HG03575 (cell line): Measurements from ENCODE around the gene HMG20A.

Experiments used
- ATAC-seq: cut with Tn5 transposase; IDR thresholded peaks from one replicate; pipeline ENCODE4 v1.9.1; 2021; ENCODE audit not compliant: unreplicated experiment, insufficient number of reproducible peaks, low FRiP score; ENCODE audit errors: extremely low read depth

Gene HMG20A

DNA sequence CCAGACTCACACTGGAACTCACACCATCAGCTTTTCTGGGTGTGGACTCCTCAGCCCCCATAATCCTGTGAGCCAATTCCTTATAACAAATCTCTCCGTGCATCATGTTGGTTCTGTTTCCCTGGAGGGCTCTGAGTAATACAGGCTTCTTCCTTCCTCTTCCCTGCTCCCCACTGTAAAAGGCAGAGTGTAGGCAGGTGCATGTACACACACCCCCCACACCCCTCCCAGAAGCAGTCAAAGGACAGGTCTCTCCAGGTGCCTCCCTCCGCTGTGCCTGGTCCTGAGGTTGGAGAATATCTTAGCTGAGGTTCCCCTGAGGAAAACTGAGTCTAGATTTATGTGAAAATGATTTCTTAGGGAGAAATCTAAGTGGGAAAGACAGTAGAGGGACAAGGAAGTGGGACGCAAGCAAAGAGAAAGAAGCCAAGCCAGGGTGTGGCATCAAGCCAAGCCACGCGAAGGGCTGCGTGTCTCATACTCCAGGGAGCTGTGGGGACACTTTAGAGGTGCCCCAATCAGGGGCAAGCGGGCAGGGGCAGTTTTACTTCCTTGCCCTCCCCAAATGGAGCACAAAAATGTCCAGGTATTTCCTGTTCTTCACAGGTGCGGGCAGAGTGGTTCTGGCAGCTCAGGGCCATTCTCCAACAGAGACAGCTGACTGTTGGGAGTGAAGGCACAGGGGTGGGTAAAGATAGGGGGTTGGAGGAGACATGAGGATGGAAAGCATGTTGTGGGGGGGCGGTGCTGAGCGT is 86.6 kb downstream of the HMG20A start:
- no peak for ATAC-seq

DNA sequence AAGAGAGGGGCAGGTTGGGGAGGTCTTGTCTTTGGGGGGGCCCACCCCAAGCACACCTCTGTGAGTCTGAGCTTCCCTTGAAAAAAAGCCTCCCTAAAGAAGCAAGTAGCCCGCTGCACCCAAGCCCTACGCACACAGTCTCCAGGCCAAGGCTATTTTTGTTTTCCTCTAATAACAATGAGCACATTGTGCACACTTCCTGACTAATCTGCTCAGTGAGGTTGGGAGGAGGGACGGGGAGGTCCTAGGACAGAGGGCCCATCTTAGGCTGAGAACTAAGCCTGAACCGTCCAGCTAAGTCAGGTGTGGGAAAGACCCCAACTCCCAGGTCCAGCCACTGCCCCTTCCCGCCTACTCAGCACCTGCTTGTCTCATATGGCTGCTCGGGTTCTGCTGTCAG is 87.2 kb downstream of the HMG20A start:
- ATAC-seq: no peak

DNA sequence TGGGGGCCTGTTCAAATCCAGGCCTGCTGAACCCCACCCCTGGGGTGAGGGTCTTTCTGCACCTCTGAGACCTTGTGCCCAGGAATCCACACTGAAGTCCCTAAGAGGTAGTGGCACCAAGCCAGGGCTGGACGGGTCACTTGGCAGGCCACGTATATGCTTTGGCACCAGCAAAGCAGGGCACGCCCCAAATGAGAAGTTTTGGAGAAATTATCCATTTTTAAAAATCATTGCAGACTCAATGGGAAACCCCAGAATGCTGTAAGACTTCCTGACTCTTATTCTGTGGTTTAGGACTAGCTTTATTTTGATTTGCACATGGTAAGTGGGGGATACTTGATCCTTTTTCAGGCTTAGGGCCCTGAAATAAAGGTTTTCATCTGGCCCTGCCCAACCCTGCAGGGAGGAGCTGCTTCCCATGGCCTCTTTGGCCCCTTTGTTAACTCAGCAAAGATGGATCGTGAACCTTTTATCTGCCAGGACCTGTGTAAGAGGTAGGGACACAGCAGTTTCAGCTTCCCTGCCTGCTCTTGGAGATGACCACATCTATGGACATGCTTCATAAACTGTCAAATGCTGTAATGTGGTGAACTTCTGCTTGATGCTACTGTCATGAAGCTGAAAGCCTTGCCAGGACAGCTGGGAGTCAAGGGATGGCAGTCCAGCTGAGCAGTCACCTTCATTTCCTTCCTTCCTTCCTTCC is 88.0 kb downstream of the HMG20A start:
- ATAC-seq: no peak

DNA sequence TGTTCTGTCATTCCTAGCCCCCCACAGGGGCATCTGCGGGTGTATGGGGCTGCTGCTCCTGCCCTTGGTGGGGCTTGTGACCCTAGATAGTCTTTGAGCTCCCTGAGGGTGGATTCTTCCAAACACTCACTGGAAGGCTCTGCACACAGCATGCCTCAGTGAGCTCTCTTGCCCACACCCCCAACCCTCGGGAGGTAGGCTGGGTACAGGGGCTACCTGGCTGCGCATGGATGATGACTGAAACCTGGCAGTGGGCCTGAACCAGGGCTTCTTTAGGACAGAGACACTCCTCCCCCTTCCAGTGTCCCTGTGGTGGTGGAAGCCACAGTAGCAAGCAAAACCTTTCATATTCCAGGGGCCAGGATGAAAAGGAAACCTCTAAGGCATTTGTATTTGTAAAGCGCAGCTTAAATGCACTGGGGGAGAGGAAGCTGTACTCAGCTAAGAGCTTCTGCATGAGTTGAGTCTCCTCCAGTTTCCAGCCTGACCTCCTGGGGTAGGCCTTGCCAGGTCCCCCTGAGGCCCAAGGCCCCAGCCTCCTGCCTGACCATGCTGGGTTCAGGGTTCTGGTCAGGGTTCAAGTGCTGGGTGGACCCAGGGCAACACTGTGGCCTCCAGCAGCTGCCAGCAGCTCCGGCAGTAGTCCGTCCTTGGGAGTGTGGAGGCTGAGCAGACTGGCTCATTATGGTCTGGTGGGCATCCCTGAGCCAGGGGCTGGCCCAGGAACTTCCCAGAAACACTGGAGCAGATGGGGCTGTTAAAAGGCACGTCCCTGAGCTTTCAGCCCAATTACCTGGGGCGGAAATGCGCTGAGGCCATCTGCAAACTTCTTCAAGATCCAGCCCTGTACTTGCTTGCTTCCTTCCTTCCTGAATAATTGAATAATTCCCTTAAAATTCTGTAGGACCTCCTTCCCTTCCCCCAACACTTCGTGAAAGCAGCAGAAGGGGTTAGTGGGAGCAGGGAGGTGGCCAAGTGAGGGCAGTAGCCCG is 89.7 kb downstream of the HMG20A start:
- no peak for ATAC-seq

DNA sequence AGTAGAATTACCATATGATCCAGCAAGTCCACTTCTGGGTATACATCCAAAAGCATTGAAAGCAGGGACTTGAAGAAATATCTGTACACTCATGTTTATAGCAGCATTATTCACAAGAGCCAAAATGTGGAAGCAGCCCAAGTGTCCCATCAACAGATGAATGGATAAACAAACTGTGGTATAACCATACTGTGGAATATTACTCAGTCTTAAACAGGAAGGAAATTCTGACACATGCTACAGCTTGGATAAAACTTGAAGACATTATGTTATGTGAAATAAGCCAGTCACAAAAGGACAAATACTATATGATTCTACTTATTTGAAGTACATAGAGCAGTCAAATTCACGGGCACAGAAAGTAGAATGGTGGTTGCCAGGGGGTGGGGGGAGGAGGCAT is 91.2 kb downstream of the HMG20A start:
- no peak for ATAC-seq

DNA sequence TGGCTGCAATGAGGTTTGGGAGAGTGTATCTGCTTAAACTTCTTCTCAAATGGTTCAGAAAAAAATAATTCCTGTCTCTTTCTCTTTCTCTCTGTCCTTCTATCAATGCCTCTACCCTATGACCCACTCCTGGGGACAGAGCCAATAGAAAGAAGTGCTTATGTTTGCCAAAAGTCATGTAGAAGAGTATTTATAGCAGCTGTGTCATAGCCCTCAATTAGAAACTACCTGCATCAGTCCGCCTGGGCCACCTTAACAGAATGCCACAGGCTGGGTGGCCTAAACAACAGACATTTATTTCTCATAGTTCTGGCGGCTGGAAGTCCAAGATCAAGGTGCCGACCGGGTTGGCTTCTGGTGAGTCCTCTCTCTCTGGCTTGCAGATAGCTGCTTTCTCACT is 92.5 kb downstream of the HMG20A start:
- ATAC-seq: no peak

DNA sequence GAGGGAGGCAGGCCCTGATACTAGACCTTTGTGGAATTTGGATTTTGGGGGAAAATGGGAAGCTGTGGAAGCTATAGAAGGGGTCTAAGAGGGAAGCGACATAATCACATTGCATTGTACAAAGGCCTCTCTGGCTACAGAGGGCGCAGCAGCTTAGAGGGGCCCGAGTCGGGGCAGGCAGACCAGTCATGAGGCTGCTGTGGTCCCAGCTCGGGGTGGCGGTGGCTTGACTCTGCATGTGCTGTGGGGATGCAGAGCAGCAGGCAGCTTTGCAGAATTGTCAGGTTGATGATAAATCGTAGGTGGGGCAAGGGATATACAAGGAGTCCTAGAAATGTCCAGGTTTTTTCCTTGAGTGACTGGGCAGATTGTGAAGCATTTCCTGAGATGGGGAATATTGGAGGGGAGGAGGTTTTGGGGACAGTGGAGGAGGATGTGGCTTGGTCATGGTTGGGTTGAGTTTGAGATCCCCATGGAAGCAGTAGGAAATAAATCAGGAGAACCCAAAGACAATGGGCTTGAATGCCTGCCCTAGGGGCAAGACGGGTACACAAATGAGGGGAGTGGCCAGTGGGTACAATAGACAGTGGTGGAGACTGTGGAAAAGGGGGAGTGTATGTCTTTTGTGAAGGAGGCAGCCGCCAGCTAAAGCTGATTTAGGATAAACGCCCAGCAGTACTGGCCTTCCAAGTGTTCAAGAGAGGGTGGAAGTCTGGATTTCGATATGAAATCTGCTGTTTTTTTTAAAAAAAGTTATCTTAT is 94.1 kb downstream of the HMG20A start:
- no peak for ATAC-seq

DNA sequence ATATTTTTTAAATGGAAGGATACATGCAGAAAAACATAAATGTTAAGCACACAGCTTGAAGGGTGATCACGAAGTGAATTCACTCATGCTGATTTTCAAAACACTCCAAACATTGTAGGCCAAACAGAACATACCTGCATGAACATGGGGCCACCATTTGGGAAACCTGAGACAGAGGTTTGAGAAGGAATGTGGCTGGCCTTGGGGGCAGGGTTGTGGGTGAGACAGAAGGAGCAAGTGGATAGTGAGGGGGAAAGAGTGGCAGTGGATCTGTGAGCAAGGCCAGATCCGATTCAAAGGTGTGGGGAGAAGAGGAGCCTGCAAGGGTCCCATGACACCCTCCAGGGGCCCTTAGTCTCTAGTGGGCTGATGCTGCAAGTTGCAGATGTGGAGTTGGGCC is 94.9 kb downstream of the HMG20A start:
- no peak for ATAC-seq

DNA sequence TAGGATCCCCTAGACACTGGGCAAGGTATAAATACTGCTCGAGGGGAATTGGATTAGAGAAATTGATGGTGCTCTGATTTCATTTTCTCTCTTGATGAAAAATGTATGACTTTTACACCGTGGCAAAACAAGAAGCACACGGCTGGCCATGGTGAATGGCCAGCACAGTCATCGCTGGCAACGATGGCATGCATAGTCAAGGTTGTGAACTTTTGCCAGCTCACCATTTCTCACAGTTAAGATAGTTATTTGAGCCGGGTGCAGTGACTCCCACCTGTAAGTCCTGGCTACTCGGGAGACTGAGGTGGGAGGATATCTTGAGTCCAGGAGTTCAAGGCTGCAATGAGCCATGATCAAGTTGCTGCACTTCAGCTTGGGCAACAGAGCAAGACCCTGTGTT is 95.4 kb downstream of the HMG20A start:
- ATAC-seq: no peak

DNA sequence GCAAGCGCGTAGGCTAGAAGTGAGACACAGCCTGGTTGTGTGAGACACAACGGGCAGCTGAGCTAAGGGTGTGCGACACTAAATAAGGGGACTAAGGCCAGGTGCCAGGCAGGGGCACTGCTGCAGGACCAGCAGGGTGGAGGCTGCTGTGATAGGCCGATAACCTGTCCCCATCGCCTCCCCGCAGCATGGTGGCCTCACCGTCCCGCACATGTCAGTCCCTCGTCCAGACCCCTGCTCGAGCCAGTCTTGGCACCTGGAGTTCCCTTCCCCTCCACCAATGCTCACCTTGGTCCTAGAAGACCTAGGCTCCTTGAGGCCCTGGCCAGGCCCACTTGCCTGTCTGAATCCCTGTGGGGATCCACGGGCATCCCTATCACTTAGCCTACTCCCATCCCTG is 96.1 kb downstream of the HMG20A start:
- no peak for ATAC-seq

DNA sequence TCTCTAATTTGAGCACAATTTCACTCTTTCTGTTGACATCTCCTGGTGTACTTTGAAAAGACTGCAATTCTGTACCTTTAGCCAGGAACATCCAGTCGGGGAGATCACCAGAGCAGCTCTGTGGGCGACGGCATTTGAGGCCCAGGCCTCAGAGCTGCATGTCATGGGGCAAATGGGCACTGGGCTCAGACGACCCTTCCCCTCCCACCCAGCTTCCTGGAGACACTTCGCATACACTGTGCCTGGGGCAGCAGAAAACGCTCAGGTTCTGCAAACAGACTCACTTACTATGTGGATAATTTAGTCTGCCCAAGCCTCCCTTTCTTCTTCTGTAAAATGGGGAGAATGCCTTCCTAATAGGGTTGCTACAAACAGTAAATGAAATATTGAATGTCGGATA is 96.9 kb downstream of the HMG20A start:
- no peak for ATAC-seq

DNA sequence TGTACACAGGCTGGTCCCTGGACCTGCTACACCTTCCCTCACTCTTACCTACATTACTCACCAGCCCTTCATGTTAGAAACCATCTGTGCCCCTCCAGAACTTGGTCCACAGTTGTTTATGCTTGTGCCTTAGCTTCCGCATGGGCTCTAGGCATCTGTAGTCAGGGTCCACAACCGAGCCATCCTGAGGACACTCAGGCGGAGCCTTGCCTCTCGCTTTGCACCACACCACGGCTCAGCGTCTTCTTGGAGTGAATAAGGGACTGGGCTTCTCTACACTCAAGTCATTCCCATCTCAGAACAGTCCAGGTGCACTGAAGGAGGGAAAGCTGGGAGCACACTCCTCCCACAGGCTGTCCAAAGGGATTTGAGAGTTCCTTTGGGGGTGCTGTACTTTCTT is 97.8 kb downstream of the HMG20A start:
- no peak for ATAC-seq

DNA sequence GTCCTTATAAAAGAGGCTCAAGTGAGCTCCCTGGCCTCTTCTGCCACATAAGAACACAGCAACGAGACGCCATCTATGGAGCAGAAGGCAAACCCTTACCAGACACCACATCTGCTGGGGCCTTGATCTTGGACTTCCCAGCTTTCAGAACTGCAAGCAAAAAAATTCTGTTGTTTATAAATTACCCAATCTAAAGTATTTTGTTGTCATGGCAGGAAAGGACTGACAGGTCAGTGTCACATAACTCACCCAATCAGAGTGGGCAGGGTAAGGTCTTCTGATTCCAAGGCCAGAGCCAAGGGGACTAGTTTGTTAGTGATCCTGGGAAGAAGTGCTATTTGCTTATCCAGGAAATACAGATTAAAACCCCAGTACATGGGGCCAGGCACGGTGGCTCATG is 98.9 kb downstream of the HMG20A start:
- ATAC-seq: no peak

DNA sequence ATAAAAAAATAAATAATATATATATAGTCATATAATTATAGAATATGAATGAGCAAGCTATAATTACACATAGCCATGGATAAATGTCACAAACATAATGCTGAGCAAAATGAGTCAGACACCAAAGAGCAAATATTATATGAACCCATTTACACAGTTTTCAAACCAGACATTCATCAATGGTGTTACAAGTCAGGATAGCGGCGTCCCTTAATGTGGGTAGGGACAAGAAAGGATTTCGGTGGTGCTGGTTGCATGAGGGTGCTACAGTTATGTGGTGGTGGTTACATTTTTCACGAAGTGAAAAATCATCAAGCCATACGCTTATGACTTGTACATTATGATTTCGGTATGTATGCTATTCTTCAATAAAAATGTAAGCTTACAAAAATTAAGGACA is 100.5 kb downstream of the HMG20A start:
- ATAC-seq: no peak

DNA sequence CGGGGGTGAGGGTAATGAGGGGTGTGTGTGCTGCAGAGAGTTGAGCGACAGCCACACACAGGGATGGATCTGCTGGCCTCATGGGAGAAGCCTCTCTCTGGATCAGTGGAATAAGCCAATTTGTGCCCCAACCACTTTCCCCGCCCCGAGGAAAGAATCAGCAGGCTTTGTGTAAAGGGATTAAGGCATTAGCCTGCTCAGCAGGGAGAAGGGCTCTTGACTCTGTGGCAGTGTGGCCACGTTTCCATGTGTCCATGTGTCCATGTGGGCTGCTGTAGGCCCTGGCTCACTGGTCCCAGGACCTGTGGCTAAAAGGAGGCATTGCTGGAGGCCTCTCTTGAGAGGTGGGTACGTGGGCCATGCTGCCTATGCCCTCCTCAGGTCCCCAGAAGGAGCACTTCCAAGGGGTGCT is 104.7 kb downstream of the HMG20A start:
- no peak for ATAC-seq

DNA sequence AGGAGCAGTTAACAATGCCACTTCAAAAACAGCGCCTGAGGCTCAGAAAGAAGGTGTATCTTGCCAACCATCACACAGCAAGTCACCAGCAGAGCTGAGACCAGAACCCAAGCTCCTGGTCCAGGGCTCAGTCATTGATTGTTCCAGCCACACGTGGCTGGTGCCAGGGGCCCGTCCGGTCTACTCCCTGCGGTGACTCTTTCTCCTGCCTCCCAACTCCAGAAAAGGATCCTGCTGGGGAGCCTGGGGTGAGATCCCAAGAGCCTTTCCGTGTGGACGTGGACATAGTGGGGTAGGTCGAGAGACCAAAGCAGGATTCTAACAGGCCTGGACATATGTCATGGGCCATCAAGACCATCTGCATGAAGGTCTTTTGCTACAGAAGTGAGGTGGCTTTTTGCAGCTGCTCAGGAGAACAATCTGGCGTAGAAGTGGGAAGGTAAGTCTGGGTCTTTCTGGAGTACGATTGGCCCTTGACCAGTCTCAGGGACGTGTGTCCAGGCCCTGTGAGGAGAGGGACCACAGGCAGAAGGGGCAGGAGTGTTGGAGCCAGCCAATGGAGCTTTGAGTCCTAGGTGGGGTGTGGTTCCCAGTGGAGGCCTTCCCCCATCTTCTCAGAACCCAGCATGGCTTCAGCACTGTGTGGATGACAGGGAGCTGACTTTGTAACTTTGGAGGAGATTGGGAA is 105.4 kb downstream of the HMG20A start:
- no peak for ATAC-seq

DNA sequence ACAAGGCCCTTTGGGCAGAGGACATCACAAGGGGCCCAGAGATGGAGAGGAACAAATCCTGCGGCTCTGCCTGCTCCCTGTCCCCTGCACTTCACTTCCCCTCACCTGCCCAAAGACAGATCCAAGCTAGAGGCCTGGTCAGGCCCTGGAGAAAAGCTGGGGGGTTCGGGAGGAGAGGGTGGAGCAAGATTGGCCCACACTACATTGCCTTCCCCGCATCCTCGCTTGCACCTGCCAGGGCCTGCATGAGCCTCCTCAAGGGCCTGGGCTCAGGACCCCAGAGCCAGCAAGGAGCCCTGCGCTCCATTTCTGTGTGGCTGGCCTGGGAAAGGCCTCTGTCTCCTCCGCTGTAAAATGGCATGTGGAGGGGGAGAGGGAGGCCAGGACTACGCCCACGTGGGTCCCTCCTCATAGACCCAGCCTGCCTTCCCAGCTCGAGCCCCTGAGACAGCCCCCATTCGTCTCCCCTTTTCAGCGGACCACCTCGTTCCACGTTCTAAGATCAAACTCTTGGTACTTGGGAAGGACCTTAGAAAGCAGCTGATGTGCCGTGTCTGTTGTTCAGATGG is 106.0 kb downstream of the HMG20A start:
- no peak for ATAC-seq

DNA sequence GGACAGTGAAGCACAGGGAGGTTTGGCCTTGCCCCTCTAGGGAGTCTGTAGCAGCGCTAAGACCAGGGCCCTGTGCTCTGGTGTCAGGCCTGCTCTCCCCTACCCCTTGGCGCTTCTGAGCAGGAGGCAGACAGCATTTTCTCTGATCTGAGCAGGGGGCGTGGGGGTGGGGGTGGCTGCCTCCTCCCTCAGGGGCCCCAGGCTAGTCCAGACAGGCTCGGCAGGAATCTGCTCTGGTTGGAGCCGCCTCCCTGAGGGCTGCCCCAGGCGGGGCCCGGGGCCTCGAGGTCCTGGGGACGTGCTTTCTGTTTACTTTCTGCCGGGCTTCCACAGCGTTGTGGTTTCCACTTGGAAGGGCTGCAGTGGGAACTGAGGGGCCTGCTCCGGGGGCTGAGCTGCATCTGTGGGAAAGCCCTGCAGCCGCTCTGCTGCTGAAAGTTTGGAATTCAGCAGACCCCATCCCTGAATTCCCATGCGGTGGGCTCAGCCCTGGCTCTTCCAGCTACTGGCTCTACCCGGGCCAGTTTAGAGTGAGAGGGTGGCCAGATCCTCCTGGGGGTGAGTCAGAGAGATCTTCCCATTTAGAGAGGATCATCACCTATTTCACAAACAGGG is 106.6 kb downstream of the HMG20A start:
- no peak for ATAC-seq
